ENCODE data around the gene EID1.

- no peak for TF ChIP-seq CTCF (IDR thresholded peaks at IDR 0.05; ENCODE audit: extremely low read depth in 1 of 2, insufficient read depth in 1 of 2, low read depth in 1 of 2, low read length in 2 of 2)
- TF ChIP-seq POLR2A (IDR thresholded peaks at IDR 0.05; ENCODE audit: low read depth, low read length), result no peak
- TF ChIP-seq POLR2AphosphoS5 (IDR thresholded peaks at IDR 0.05; ENCODE audit: insufficient read depth, low read depth, low read length), result no peak
- no peak for TF ChIP-seq MAX (IDR thresholded peaks at IDR 0.05; ENCODE audit: insufficient read depth, insufficient read length)
- no peak for TF ChIP-seq EZH2 (IDR thresholded peaks at IDR 0.05; ENCODE audit: borderline replicate concordance, low read depth, low read length, severe bottlenecking)
- no peak for TF ChIP-seq MYC (IDR thresholded peaks at IDR 0.05; ENCODE audit: low read depth, low read length)
- no peak for TF ChIP-seq GATA2 (IDR thresholded peaks at IDR 0.05; ENCODE audit: insufficient read depth, insufficient read length, low read depth, low read length)
- no peak for TF ChIP-seq JUN (IDR thresholded peaks at IDR 0.05; ENCODE audit: borderline replicate concordance, insufficient read depth, insufficient read length, low read depth)
- no peak for TF ChIP-seq FOS (IDR thresholded peaks at IDR 0.05; ENCODE audit: borderline replicate concordance, insufficient read depth, low read length)
Observed at GRCh38 chr15:48858401-48858800, 19.5 kb upstream of the EID1 start.
